AML-193 (cell line): ENCODE data around the gene SARS2.

ENCODE experiments used
- DNase-seq, 2 experiments: peaks; one replicate each; lab custom pipeline; 2025; lab: John Stamatoyannopoulos, UW

The SARS2 gene

GRCh38 chr19:38917921-38918491 is 12.6 kb downstream of the SARS2 start:
- no peak for DNase-seq

DNA sequence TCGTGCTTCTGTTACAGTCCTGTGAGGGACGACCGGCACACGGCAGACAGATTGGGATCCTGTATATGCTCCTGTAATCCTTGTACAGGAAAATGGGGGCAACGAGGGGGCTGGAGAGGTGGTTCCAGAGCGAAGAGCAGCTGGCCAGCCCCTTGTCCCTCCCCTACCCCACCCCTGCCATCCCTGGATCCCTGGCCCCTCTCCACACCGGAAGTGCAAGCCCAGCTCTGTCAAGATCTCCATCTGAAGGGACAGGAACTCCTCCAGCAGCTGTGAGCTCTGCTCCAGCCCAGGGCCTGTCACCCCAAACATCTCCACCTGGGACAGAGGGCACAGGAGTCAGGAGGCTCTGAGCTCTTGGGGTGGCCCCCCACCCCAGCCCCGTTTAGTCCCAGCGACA is 13.0 kb downstream of the SARS2 start:
- DNase-seq, result no peak

- no peak for DNase-seq
These were observed 14.9 kb downstream of the SARS2 start for GRCh38 chr19:38915329-38916321.

GRCh38 chr19:38913958-38914357 is 16.6 kb downstream of the SARS2 start:
- DNase-seq, result no peak

- DNase-seq, result no peak
These were observed 17.7 kb downstream of the SARS2 start for GRCh38 chr19:38912600-38913514.

GRCh38 chr19:38911388-38912001 is 19.1 kb downstream of the SARS2 start:
- no peak for DNase-seq

DNA sequence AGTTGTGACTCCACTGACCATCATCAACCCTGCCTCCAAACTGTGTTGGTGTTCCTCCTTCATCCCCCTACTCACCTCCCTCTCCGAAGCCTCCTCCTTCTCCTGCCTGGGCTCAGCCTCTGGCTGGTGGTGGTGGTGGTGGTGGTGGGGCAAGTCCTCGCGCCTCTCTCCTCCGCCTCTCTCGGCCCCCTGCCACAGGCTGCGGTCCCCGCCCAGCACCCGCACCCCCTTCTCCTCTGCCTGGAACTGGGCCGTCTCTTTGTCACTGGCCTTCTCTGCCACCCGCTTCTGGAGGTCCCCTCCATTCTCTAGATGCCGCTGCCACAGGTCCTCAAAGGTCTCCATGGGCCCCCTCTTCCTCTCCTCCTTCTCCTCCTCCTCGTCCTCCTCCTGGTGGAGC is 20.1 kb downstream of the SARS2 start:
- DNase-seq, result no peak

GRCh38 chr19:38908911-38909310 is 21.7 kb downstream of the SARS2 start:
- no peak for DNase-seq

DNA sequence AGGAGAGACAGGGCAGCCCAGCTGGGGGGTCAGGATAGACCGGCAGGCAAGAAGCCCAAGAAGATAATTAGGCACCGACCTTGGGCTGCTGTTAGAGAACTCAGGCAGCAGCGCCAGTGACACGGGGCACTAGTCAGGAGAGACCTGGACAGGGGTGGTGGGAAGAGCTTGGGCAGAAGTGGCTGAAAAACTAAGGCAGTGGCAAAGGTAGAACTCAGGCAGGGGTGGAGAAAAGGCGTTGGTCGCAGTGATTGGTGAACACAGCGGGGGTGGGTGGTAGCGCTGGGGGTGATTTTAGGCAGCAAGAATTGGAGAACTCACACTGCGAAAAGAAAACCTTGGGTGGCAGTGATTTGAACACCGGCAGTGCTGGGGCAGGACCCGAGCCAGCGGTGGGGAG is 22.9 kb downstream of the SARS2 start:
- DNase-seq, result no peak

DNA sequence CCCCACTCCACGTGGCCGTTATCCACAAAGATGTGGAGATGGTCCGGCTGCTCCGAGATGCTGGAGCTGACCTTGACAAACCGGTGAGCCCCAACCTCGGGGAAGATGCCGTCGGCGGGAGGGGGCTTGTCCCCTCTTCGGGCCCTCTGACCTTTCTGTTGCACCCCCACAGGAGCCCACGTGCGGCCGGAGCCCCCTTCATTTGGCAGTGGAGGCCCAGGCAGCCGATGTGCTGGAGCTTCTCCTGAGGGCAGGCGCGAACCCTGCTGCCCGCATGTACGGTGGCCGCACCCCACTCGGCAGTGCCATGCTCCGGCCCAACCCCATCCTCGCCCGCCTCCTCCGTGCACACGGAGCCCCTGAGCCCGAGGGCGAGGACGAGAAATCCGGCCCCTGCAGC is 23.3 kb downstream of the SARS2 start:
- DNase-seq, result no peak

DNA sequence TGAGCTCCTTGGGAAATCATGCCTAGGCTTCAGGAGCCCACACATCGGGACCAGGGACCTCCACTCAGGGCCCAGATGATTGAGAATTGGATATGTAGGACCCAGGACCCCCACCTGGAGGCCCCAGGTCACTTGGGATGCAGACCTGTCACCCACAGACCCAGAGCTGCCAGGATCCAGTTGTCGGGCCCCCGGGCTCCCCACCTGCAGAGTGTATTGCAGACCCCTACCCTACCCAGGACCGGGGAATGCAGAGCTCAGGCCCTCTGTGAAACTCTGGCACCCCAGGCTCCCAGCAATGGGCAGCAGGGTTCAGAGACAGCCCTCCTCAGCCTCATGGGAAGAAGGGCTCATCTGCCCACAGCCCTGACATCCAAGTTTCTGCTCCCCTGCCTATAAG is 24.9 kb downstream of the SARS2 start:
- no peak for DNase-seq

- no peak for DNase-seq
These were observed 25.7 kb downstream of the SARS2 start for GRCh38 chr19:38904581-38905539.

- no peak for DNase-seq
These were observed 28.9 kb downstream of the SARS2 start for GRCh38 chr19:38901683-38902082.

- no peak for DNase-seq
These were observed 29.8 kb downstream of the SARS2 start for GRCh38 chr19:38900743-38901190.

GRCh38 chr19:38900202-38900629 is 30.3 kb downstream of the SARS2 start:
- DNase-seq, result peak in 1 of 2 experiments; percentile 32

- peak; percentile 100 for DNase-seq
These were observed 30.9 kb downstream of the SARS2 start, which contains the start of the genes NFKBIB and SIRT2 for GRCh38 chr19:38899447-38900201. NFKBIB (plus strand) TSS chr19:38899969; CDS start chr19:38900033, 64 bp downstream. SIRT2 (minus strand) TSS chr19:38899618; CDS start chr19:38899521, 97 bp downstream.

DNA sequence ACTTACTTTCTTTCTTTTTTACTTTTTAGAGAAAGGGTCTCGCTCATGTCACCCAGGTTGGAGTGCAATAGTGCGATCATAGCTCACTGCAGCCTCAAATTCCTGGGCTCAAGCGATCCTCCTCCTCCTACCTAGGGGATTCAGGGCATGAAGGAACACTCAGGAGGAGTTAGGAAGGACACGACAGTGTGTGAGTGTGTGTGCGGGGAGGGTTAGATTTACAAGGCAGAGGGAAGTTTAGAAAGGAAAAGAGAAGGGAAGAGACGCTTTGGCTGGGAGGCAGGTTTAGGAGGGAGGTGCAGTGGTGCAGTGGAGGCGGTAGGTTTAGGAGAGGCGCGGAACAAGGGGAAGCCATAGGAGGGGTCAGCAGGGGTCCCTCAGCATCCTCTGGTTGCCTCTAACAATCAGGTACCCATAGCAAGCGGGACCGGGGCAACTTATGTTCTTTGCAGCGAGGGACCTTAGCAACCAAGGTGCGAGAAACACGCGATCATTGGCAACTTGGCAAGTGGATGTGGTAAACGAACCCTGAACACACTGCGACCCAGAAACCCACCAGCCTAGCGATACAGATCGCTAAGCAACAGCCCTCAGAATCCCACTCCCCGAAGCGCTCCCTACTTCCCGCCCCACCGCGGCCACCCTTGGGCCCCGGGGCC is 31.6 kb downstream of the SARS2 start:
- DNase-seq, result no peak

GRCh38 chr19:38894968-38895367 is 35.6 kb downstream of the SARS2 start:
- no peak for DNase-seq

GRCh38 chr19:38893341-38893771 is 37.2 kb downstream of the SARS2 start:
- no peak for DNase-seq
